GM12875 (cell line): Measurements from ENCODE around the gene RAP1GAP.

Experiments used
- H3K4me3 ChIP-seq: one replicate; pipeline ENCODE4 v1.5.1; 2011; ENCODE audit warnings: low read depth, low read length, control low read depth
- TF ChIP-seq, protein P1 (sequence below): IDR thresholded peaks from 2 replicates; pipeline ENCODE4 v1.5.1; 2011; ENCODE audit warnings: low read depth, mild to moderate bottlenecking, control low read depth, inconsistent platforms, low read length, moderate library complexity, borderline replicate concordance; ENCODE audit not compliant: insufficient read depth

RAP1GAP gene

GRCh38 chr1:21572735-21573277, 96.4 kb downstream of the RAP1GAP start:
- H3K4me3 ChIP-seq: no peak overlapping the region
- TF ChIP-seq, protein P1, sequence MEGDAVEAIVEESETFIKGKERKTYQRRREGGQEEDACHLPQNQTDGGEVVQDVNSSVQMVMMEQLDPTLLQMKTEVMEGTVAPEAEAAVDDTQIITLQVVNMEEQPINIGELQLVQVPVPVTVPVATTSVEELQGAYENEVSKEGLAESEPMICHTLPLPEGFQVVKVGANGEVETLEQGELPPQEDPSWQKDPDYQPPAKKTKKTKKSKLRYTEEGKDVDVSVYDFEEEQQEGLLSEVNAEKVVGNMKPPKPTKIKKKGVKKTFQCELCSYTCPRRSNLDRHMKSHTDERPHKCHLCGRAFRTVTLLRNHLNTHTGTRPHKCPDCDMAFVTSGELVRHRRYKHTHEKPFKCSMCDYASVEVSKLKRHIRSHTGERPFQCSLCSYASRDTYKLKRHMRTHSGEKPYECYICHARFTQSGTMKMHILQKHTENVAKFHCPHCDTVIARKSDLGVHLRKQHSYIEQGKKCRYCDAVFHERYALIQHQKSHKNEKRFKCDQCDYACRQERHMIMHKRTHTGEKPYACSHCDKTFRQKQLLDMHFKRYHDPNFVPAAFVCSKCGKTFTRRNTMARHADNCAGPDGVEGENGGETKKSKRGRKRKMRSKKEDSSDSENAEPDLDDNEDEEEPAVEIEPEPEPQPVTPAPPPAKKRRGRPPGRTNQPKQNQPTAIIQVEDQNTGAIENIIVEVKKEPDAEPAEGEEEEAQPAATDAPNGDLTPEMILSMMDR: no peak

GRCh38 chr1:21572221-21572620, 96.9 kb downstream of the RAP1GAP start:
- no peak overlapping the region for H3K4me3 ChIP-seq
- TF ChIP-seq, protein P1: no peak

DNA sequence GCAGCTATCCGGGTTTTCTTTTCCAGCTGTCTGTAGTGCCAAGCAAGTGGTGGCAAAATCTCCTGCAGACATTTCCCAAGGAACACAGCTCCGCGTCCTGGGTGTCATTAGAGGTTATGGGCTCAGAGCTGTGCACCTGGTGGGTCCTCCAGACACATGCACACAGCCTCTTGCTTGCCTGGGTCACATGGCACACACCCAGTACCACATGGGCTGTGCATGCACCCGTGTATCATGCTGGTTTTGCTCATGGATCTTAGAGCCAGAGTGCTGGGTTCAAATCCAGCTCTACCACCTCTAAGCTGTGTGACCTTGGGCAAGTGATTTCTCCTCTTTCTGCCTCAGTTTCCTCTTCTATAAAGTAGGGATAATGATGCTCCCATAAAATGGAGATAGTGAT, 98.3 kb downstream of the RAP1GAP start:
- H3K4me3 ChIP-seq: no peak overlapping the region
- TF ChIP-seq, protein P1: no peak

GRCh38 chr1:21570528-21570875, 98.7 kb downstream of the RAP1GAP start:
- no peak overlapping the region for H3K4me3 ChIP-seq
- TF ChIP-seq, protein P1: no peak

DNA sequence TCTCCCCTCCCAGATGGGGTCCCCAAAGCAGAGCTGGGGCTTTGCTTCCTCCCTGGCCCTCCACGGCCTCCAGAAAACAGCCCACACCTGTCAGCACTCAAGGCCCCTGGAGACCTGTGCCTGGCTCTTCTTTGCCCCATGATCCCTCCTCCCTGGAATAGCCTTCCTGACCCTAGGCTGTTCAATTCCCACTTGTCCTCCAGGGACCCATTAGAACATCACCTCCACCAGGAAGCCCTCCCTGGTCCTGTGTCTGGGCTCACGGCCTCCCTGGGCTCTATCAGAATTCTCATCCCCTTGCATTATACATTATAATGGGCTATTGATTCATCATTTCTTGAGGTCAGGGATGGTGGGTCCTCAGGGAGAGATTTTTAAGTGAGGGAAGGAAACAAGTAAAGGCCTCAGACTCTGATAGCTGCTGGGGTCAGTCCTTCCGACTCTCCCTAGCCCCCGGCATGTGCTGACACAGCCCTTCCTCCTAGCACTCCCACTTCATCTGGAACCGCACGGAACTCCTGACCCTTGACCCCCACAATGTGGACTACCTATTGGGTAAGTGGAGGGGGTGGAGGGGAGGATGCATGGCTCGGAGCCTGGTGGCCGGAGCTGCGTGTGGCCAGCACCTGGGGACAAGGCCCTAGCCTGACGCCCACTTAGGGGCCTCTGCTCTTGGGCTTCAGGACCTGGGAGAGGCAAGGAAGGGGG, 99.2 kb downstream of the RAP1GAP start:
- TF ChIP-seq, protein P1: no peak
- no peak overlapping the region for H3K4me3 ChIP-seq

DNA sequence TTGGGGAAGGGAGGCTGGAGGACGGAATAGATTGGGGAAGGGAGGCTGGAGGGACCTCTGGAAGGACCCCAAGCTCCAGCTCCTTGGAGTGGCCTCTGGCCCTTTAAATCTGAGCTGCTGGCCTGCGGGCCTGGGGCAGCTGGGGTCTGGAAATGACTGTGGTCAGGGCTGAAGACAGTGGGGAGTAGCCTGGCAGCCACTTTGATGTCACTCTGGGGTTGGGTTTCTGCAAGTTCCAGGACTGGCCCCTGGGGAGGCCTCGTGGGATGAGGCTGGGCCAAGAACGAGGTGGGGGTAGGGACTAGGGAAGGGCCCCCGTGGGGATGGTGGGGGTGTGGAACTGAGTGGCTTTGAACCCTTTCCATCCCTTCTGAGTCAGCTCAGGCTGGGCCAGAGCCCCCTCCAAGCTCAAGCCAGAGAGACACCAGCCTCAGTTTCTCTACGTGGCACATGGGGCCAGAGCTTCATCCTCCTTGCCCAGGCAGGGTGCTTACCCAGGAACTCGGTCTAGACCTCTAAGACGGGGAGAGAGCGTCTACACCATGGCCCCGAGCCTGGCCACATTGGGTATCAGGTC, 100.3 kb downstream of the RAP1GAP start:
- no peak overlapping the region for H3K4me3 ChIP-seq
- TF ChIP-seq, protein P1: no peak
